ENCODE results near the gene CACNB4. TPM values are rescaled to one million over a fixed set of nuclear protein-coding genes. Genes with fewer than 3 reads are reported as not detected.
"Not testable (repeated sequence)": the region's sequence is repeated elsewhere in the genome, so short reads cannot be mapped to it uniquely, and the experiment has no call there.

Gene CACNB4
- total RNA-seq, 1 experiment from 2014 or later, result 0.22 TPM

DNA sequence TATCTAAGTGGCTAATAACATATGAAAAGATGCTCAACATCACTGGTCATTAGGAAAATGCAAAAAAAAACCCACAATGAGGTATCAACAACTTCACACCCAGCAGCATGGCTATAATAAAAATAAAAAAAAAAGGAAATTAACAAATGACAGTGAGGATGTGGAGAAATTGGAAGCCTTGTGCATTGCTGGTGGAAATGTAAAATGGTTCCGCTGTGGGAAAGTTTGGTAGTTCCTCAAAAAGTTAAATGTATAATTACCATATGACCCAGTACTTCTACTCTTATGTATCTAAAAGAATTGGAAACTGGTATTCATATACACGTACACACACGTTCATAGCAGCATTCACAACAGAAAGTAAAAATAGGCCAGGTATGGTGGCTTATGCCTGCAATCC lies 15.5 kb upstream of the CACNB4 start:
- H3K9ac ChIP-seq (ENCODE audit: low read length), result no peak overlapping the region
- H3K27ac ChIP-seq (ENCODE audit: low read length), result no peak overlapping the region
- H4K20me1 ChIP-seq (ENCODE audit: insufficient read depth, low read depth, low read length), result no peaks in the 10 kb centered on the region
- no peaks in the 10 kb centered on the region for H3K36me3 ChIP-seq (ENCODE audit: insufficient read depth, low read length)
- no peak overlapping the region for H2AFZ ChIP-seq (ENCODE audit: low read length)
- H3K4me1 ChIP-seq (ENCODE audit: low read length), result no peaks in the 10 kb centered on the region
- no peak overlapping the region for H3K4me3 ChIP-seq (ENCODE audit: low read length)
- H3K27me3 ChIP-seq (ENCODE audit: low read length), result no peaks in the 10 kb centered on the region
- no peaks in the 10 kb centered on the region for H3K9me3 ChIP-seq (ENCODE audit: low read length)
- DNase-seq, result no peak
- no peak overlapping the region for H3K4me2 ChIP-seq (ENCODE audit: low read depth, low read length, poor library complexity, severe bottlenecking)
- no peaks in the 10 kb centered on the region for H3K9me2 ChIP-seq (replicated peaks; ENCODE audit: insufficient read depth, low read length)
- no peaks in the 10 kb centered on the region for H3K79me2 ChIP-seq (ENCODE audit: low read length)

DNA sequence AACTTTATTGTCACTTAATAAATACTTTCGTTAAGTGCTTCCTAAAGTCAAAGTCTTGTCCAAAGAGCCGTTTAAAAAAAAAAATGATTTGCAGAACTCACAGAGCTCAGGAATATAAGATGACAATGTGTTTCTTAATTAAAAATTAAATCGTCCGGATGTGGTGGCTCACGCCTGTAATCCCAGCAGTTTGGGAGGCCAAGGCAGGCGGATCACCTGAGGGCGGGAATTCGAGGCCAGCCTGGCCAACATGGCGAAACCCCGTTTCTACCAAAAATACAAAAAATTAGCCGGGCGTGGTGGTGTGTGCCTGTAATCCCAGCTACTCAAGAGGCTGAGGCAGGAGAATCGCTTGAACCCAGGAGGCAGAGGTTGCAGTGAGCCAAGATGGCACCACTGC lies 8.3 kb upstream of the CACNB4 start:
- H3K9ac ChIP-seq (ENCODE audit: low read length); H3K4me2 ChIP-seq (ENCODE audit: low read depth, low read length, poor library complexity, severe bottlenecking); H3K4me1 ChIP-seq (ENCODE audit: low read length); H3K27ac ChIP-seq (ENCODE audit: low read length); H3K9me2 ChIP-seq (replicated peaks; ENCODE audit: insufficient read depth, low read length); H2AFZ ChIP-seq (ENCODE audit: low read length); H3K27me3 ChIP-seq (ENCODE audit: low read length); DNase-seq; H3K4me3 ChIP-seq (ENCODE audit: low read length); H3K9me3 ChIP-seq (ENCODE audit: low read length); H4K20me1 ChIP-seq (ENCODE audit: insufficient read depth, low read depth, low read length); H3K79me2 ChIP-seq (ENCODE audit: low read length); H3K36me3 ChIP-seq (ENCODE audit: insufficient read depth, low read length): not testable (repeated sequence)

DNA sequence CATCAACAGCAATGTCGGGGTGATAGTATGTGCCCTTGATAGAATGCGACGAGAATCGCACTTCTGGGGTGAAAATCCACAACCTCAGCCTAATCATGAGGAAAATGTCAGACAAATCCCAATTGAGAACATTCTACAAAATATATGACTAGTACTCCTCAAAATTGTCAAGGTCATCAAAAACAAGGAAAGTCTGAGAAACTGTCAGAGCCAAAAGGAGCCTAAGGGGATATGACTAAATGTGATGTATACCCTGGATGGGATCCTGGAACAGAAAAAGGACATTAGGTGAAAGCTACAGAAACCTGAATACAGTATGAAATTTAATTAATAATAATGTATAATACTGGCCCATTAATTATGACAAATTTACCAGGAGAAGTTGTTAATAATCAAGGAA lies 7.6 kb upstream of the CACNB4 start:
- H3K4me2 ChIP-seq (ENCODE audit: low read depth, low read length, poor library complexity, severe bottlenecking), result no peak overlapping the region
- H4K20me1 ChIP-seq (ENCODE audit: insufficient read depth, low read depth, low read length), result no peaks in the 10 kb centered on the region
- H3K27me3 ChIP-seq (ENCODE audit: low read length), result no peaks in the 10 kb centered on the region
- no peak overlapping the region for H3K4me3 ChIP-seq (ENCODE audit: low read length)
- no peak overlapping the region for H3K27ac ChIP-seq (ENCODE audit: low read length)
- no peak overlapping the region for H3K9ac ChIP-seq (ENCODE audit: low read length)
- DNase-seq, result no peak
- no peaks in the 10 kb centered on the region for H3K4me1 ChIP-seq (ENCODE audit: low read length)
- H3K9me2 ChIP-seq (replicated peaks; ENCODE audit: insufficient read depth, low read length), result no peaks in the 10 kb centered on the region
- H3K79me2 ChIP-seq (ENCODE audit: low read length), result no peaks in the 10 kb centered on the region
- H3K9me3 ChIP-seq (ENCODE audit: low read length), result no peaks in the 10 kb centered on the region
- no peak overlapping the region for H2AFZ ChIP-seq (ENCODE audit: low read length)
- no peaks in the 10 kb centered on the region for H3K36me3 ChIP-seq (ENCODE audit: insufficient read depth, low read length)

DNA sequence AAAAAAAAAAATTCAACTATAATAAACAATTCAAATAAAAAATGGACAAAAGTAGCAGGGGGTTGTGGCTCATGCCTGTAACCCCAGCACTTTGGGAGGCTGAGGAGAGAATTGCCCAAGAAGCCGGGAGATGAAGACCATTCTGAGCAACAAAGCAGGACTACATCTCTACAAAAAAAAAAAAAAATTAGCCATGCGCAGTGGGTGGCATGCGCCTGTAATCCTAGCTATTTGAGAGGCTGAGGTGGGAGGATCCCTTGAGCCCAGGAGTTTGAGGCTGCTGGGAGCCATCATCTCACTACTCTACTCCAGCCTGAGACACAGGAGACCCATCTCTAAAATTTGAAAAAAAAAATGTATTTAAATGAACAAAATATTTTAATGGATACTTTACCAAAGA lies 4.4 kb upstream of the CACNB4 start:
- H3K9ac ChIP-seq (ENCODE audit: low read length), result no peak overlapping the region
- no peak for DNase-seq
- H3K27ac ChIP-seq (ENCODE audit: low read length), result no peak overlapping the region
- H2AFZ ChIP-seq (ENCODE audit: low read length), result no peak overlapping the region
- H3K79me2 ChIP-seq (ENCODE audit: low read length), result no peaks in the 10 kb centered on the region
- no peaks in the 10 kb centered on the region for H4K20me1 ChIP-seq (ENCODE audit: insufficient read depth, low read depth, low read length)
- H3K9me3 ChIP-seq (ENCODE audit: low read length), result no peaks in the 10 kb centered on the region
- no peaks in the 10 kb centered on the region for H3K9me2 ChIP-seq (replicated peaks; ENCODE audit: insufficient read depth, low read length)
- H3K4me3 ChIP-seq (ENCODE audit: low read length), result no peak overlapping the region
- H3K27me3 ChIP-seq (ENCODE audit: low read length), result no peaks in the 10 kb centered on the region
- no peak overlapping the region for H3K4me2 ChIP-seq (ENCODE audit: low read depth, low read length, poor library complexity, severe bottlenecking)
- no peaks in the 10 kb centered on the region for H3K4me1 ChIP-seq (ENCODE audit: low read length)
- no peaks in the 10 kb centered on the region for H3K36me3 ChIP-seq (ENCODE audit: insufficient read depth, low read length)

DNA sequence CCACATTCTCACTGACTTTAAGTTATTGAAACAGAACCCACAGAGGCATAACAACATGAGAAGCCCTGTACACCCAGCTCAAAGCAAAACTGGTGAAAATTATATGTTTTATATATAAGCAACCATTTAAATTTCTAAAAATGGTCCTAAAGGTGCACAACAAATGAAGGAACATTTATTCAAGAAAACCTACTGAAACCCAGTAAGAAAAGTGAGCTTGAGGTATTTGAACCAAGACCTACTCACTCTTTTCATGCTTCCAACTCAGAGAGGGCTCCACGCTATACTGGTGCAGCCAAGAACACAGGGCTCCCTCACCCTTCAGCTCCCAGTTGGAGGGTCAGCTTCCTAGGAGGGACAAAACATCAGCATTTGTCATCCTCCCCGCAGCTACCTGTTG lies 2.1 kb upstream of the CACNB4 start:
- Histone ChIP-seq H3K9me2 (replicated peaks; ENCODE audit: insufficient read depth, low read length) (no peaks in the 10 kb centered on the region), H4K20me1 (ENCODE audit: insufficient read depth, low read depth, low read length) (no peaks in the 10 kb centered on the region), H3K9me3 (ENCODE audit: low read length) (no peaks in the 10 kb centered on the region), H3K4me3 (ENCODE audit: low read length) (no peak overlapping the region), H3K4me2 (ENCODE audit: low read depth, low read length, poor library complexity, severe bottlenecking) (no peak overlapping the region), H3K4me1 (ENCODE audit: low read length) (no peaks in the 10 kb centered on the region), H3K36me3 (ENCODE audit: insufficient read depth, low read length) (no peaks in the 10 kb centered on the region), H3K9ac (ENCODE audit: low read length) (no peak overlapping the region), H3K27ac (ENCODE audit: low read length) (no peak overlapping the region), H3K79me2 (ENCODE audit: low read length) (no peaks in the 10 kb centered on the region), H2AFZ (ENCODE audit: low read length) (no peak overlapping the region), H3K27me3 (ENCODE audit: low read length) (no peaks in the 10 kb centered on the region)
- no peak for DNase-seq

DNA sequence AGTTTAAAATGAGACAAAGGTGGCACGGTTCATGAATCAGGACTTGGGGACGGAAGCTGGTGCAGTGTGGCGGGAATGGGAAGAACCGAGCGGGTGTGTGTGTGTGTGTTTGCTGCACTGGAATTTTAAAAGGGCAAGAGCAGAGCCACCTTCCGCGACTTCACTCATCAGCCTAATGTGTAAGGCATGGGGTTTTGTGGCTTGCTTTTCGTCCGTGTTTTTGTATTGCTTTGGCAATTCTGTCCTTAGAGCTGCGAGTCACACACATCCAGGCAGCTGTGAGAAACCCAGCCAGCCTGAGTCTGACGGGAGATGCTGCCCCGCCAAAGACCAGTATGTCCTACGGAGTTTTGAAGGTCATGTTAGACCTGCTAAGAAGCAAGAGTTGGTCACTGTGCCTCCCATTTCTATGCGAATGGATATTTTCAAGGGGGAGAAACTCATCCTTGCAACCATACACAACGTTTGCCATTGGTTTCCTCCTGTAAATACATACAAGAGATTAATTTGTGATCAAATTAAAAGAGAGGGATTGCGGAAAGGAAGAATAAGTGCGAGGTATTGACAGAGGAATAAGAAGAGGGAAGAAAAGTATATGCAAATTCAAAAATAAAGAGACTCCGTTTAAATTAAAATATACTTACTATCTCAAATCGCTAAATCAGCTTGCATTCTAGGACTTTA lies 665 bp upstream of the CACNB4 start:
- DNase-seq, result no peak
- Histone ChIP-seq H3K27ac (ENCODE audit: low read length) (no peak overlapping the region), H3K4me2 (ENCODE audit: low read depth, low read length, poor library complexity, severe bottlenecking) (no peak overlapping the region), H3K4me3 (ENCODE audit: low read length) (no peak overlapping the region), H3K4me1 (ENCODE audit: low read length) (no peaks in the 10 kb centered on the region), H3K36me3 (ENCODE audit: insufficient read depth, low read length) (no peaks in the 10 kb centered on the region), H3K27me3 (ENCODE audit: low read length) (no peaks in the 10 kb centered on the region), H2AFZ (ENCODE audit: low read length) (no peak overlapping the region), H3K9me2 (replicated peaks; ENCODE audit: insufficient read depth, low read length) (no peaks in the 10 kb centered on the region), H3K9ac (ENCODE audit: low read length) (no peak overlapping the region), H3K79me2 (ENCODE audit: low read length) (no peaks in the 10 kb centered on the region), H4K20me1 (ENCODE audit: insufficient read depth, low read depth, low read length) (no peaks in the 10 kb centered on the region), H3K9me3 (ENCODE audit: low read length) (no peaks in the 10 kb centered on the region)

DNA sequence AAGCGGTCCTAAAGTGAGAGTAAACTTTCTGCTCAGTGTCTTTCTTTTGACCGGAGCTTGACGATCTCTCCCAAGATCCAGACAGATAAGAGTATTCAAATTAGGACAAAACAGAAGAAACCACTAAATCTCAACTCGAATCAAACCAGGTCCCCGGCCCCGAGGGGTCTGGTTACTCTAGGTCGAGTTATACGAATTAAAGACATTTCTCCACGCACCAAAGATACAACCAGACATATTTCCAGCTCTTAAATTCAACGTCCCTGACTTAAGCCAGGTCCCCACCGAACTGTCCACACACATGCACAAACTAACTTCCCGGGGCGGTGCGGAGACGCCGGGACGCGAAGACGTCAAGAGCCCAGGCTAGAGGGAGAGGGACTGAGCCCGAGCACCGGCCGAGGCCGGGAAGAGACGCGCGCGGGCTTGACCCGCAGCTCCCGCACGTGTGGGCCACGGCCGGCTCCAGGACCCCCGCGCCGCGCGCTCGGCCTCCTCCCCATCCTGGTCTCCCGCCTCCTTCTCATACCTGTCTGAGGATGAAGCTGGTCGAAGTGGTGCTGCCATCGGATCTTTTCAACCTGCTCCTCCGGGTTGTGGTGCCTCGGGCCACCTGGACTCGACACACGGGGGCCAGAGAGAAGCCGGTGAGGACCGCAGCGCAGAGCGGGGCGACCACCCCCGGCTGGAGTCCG lies 896 bp downstream of the CACNB4 start:
- no peaks in the 10 kb centered on the region for H3K9me2 ChIP-seq (replicated peaks; ENCODE audit: insufficient read depth, low read length)
- H3K4me1 ChIP-seq (ENCODE audit: low read length), result peaks cover 7% of the 10 kb centered on the region; the same call in 1 of the 2 replicates
- H3K27ac ChIP-seq (ENCODE audit: low read length), result no peak overlapping the region
- H3K4me3 ChIP-seq (ENCODE audit: low read length), result no peak overlapping the region
- no peaks in the 10 kb centered on the region for H3K36me3 ChIP-seq (ENCODE audit: insufficient read depth, low read length)
- no peaks in the 10 kb centered on the region for H3K27me3 ChIP-seq (ENCODE audit: low read length)
- no peaks in the 10 kb centered on the region for H3K9me3 ChIP-seq (ENCODE audit: low read length)
- H4K20me1 ChIP-seq (ENCODE audit: insufficient read depth, low read depth, low read length), result no peaks in the 10 kb centered on the region
- no peak overlapping the region for H2AFZ ChIP-seq (ENCODE audit: low read length)
- no peak for DNase-seq
- H3K9ac ChIP-seq (ENCODE audit: low read length), result no peak overlapping the region
- H3K79me2 ChIP-seq (ENCODE audit: low read length), result no peaks in the 10 kb centered on the region
- no peak overlapping the region for H3K4me2 ChIP-seq (ENCODE audit: low read depth, low read length, poor library complexity, severe bottlenecking)

DNA sequence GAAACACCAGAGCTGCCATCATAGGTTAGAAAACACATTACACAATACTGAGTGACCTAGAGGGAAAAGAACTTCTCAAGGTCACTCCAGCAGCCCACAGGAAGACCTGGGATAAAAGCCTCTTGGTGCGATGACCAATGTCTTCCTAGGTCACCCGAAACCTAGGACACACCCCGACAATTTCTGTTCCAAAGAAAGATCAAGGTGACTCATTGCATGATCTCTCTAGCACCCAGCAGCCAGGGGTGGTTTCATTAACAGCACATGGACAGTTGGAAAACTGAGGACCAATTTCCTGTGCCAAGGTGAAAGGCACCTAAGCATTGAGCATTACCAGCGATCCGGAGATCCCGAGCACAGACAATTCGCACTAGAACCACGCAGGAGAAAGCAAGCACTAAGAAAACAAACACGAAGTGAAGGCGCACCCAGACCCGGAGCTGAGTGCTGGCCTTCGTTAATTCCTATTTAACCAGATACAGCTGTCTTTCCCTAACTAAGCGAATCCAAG lies 1.5 kb downstream of the CACNB4 start:
- Histone ChIP-seq H3K9ac (ENCODE audit: low read length) (no peak overlapping the region), H3K79me2 (ENCODE audit: low read length) (no peaks in the 10 kb centered on the region), H3K4me2 (ENCODE audit: low read depth, low read length, poor library complexity, severe bottlenecking) (no peak overlapping the region), H3K27ac (ENCODE audit: low read length) (no peak overlapping the region), H2AFZ (ENCODE audit: low read length) (no peak overlapping the region), H3K4me3 (ENCODE audit: low read length) (no peak overlapping the region), H3K4me1 (ENCODE audit: low read length) (peaks cover 7% of the 10 kb centered on the region; the same call in 1 of the 2 replicates), H4K20me1 (ENCODE audit: insufficient read depth, low read depth, low read length) (no peaks in the 10 kb centered on the region), H3K27me3 (ENCODE audit: low read length) (no peaks in the 10 kb centered on the region), H3K36me3 (ENCODE audit: insufficient read depth, low read length) (no peaks in the 10 kb centered on the region), H3K9me3 (ENCODE audit: low read length) (no peaks in the 10 kb centered on the region), H3K9me2 (replicated peaks; ENCODE audit: insufficient read depth, low read length) (no peaks in the 10 kb centered on the region)
- no peak for DNase-seq
